ENCODE measurements around the gene UNG. TPM values are rescaled to one million over a fixed set of nuclear protein-coding genes. Genes with fewer than 3 reads are reported as not detected.

The UNG gene
- total RNA-seq, 3 donors from 2014 or later: 23.2 to 28.7 (median 23.9) TPM

- H3K9me3 ChIP-seq: no peaks in the 10 kb centered on the region
- TF ChIP-seq CTCF (IDR thresholded peaks at IDR 0.05): no peak
- no peak for TF ChIP-seq POLR2A (IDR thresholded peaks at IDR 0.05)
- TF ChIP-seq POLR2AphosphoS5 (IDR thresholded peaks at IDR 0.05): no peak
- H3K4me1 ChIP-seq: peaks cover 0 to 11% of the 10 kb centered on the region in 2 donors
- no peak for DNase-seq (ENCODE audit: low spot score in 2 of 2)
- no peaks in the 10 kb centered on the region for H3K27me3 ChIP-seq
- no peaks in the 10 kb centered on the region for H3K36me3 ChIP-seq
- H3K4me3 ChIP-seq: no peak overlapping the region
- no peak overlapping the region for H3K27ac ChIP-seq
- intact Hi-C loops (cut with DNase I; ENCODE audit: low total_unique reads): no loop called here
Observed at GRCh38 chr12:109088818-109089217, 8.6 kb upstream of the UNG start.

GRCh38 chr12:109089683-109090082, 7.7 kb upstream of the UNG start:
- no peak for DNase-seq (ENCODE audit: low spot score in 2 of 2)
- intact Hi-C loops (cut with DNase I; ENCODE audit: low total_unique reads): loop anchor here (5.0 kb wide), 1 partner anchor 527 kb away; the partner anchor contains the start of genes ISCU and SART3
- H3K36me3 ChIP-seq: no peaks in the 10 kb centered on the region
- no peaks in the 10 kb centered on the region for H3K27me3 ChIP-seq
- no peaks in the 10 kb centered on the region for H3K9me3 ChIP-seq
- peaks cover 0 to 11% of the 10 kb centered on the region in 2 donors for H3K4me1 ChIP-seq
- no peak overlapping the region for H3K4me3 ChIP-seq
- TF ChIP-seq CTCF (IDR thresholded peaks at IDR 0.05) (no peak), POLR2A (IDR thresholded peaks at IDR 0.05) (no peak), POLR2AphosphoS5 (IDR thresholded peaks at IDR 0.05) (no peak)
- no peak overlapping the region for H3K27ac ChIP-seq

- peaks cover 4 to 14% of the 10 kb centered on the region in 2 donors for H3K4me1 ChIP-seq
- no peak for DNase-seq (ENCODE audit: low spot score in 2 of 2)
- TF ChIP-seq CTCF (IDR thresholded peaks at IDR 0.05): no peak
- TF ChIP-seq POLR2A (IDR thresholded peaks at IDR 0.05): no peak
- no peak for TF ChIP-seq POLR2AphosphoS5 (IDR thresholded peaks at IDR 0.05)
- intact Hi-C loops (cut with DNase I; ENCODE audit: low total_unique reads): loop anchor here (5.0 kb wide), 1 partner anchor 530 kb away; the partner anchor contains the start of genes ISCU and SART3
- peak overlapping the region; percentile 73 to 85 for H3K27ac ChIP-seq
- H3K27me3 ChIP-seq: no peaks in the 10 kb centered on the region
- peak overlapping the region; percentile 51 to 72 (median 63) for H3K4me3 ChIP-seq
- no peaks in the 10 kb centered on the region for H3K9me3 ChIP-seq
- no peaks in the 10 kb centered on the region for H3K36me3 ChIP-seq
Observed at GRCh38 chr12:109092497-109093021, 4.8 kb upstream of the UNG start.

- Histone ChIP-seq H3K27ac (peak within 1 kb of the TSS; percentile 73 to 85), H3K27me3 (no peaks in the 10 kb centered on the region), H3K9me3 (no peaks in the 10 kb centered on the region), H3K4me1 (peaks cover 5 to 15% of the 10 kb centered on the region in 2 donors), H3K36me3 (no peaks in the 10 kb centered on the region), H3K4me3 (peak within 1 kb of the TSS; percentile 51 to 72 (median 63))
- intact Hi-C loops (cut with DNase I; ENCODE audit: low total_unique reads): loop anchor here (5.0 kb wide), 1 partner anchor 531 kb away; the partner anchor contains the start of genes ISCU and SART3
- peak; percentile 87 to 94 for DNase-seq (ENCODE audit: low spot score in 2 of 2)
- peak; percentile 77 to 97 (median 95) for TF ChIP-seq CTCF (IDR thresholded peaks at IDR 0.05)
- TF ChIP-seq POLR2A (IDR thresholded peaks at IDR 0.05): no peak
- peak; percentile 80 to 94 (median 82) for TF ChIP-seq POLR2AphosphoS5 (IDR thresholded peaks at IDR 0.05)
Observed at GRCh38 chr12:109093022-109093918, 4.1 kb upstream of the UNG start, which contains the start of gene ALKBH2. ALKBH2 (minus strand) TSS chr12:109093472; CDS start chr12:109092786, 686 bp downstream.

- H3K4me3 ChIP-seq: peak overlapping the region in 1 of 3 donors; percentile 86
- no peak overlapping the region for H3K27ac ChIP-seq
- no peaks in the 10 kb centered on the region for H3K27me3 ChIP-seq
- TF ChIP-seq POLR2AphosphoS5 (IDR thresholded peaks at IDR 0.05) (no peak), CTCF (IDR thresholded peaks at IDR 0.05) (no peak), POLR2A (IDR thresholded peaks at IDR 0.05) (no peak)
- peak in 1 of 2 donors; percentile 5 for DNase-seq (ENCODE audit: low spot score in 2 of 2)
- intact Hi-C loops (cut with DNase I; ENCODE audit: low total_unique reads): no loop called here
- no peaks in the 10 kb centered on the region for H3K36me3 ChIP-seq
- H3K9me3 ChIP-seq: no peaks in the 10 kb centered on the region
- H3K4me1 ChIP-seq: peaks cover 5 to 16% of the 10 kb centered on the region in 2 donors
Observed at GRCh38 chr12:109097140-109097434, 310 bp upstream of the UNG start.

All from breast epithelium (tissue), 4 donors.